Measurements from ENCODE around the gene BCKDHA.
A peak's percentile ranks its signal among the peaks of the same experiment; 100 is the strongest.
"Not testable (repeated sequence)": the region's sequence is repeated elsewhere in the genome, so short reads cannot be mapped to it uniquely, and the experiment has no call there.

BCKDHA gene

GRCh38 chr19:41403181-41403970, 5.8 kb downstream of the BCKDHA start:
- peaks cover 3 to 14% (median 7%) of the 10 kb centered on the region in 4 experiments for H3K36me3 ChIP-seq (ENCODE audit: control insufficient read depth in 4 of 4, insufficient read depth in 4 of 4, low read length in 3 of 4)
- DNase-seq: no peak
- no peaks in the 10 kb centered on the region for H3K9me3 ChIP-seq (ENCODE audit: control extremely low read depth in 1 of 5, control insufficient read depth in 4 of 5, insufficient read depth in 2 of 5, low read depth in 1 of 5, low read length in 4 of 5)
- ChIA-PET POLR2A (no interaction called here), CTCF (interaction anchor here (1.3 to 1.5 kb wide), 4 partner anchors 15 to 160 kb away, joined by 4 read pairs; no protein-coding TSS in a partner anchor)
- 80% methylated on average over 7 of the region's 12 CpGs for WGBS (ENCODE audit: insufficient coverage)
- H3K27ac ChIP-seq (ENCODE audit: insufficient read depth in 1 of 2, low read depth in 1 of 2, low read length in 2 of 2, poor library complexity in 1 of 2, severe bottlenecking in 2 of 2): peak overlapping the region in 1 of 2 experiments; percentile 22
- peaks cover 13 to 31% (median 14%) of the 10 kb centered on the region in 4 experiments for H3K4me1 ChIP-seq (ENCODE audit: control extremely low read depth in 1 of 4, control insufficient read depth in 4 of 4, insufficient read depth in 4 of 4, low read length in 3 of 4)
- H3K27me3 ChIP-seq (replicated peaks in 2 of 5; ENCODE audit: control insufficient read depth in 4 of 5, insufficient read depth in 5 of 5, low read length in 4 of 5): no peaks in the 10 kb centered on the region
- H3K4me3 ChIP-seq (ENCODE audit: control insufficient read depth in 1 of 7, extremely low read depth in 1 of 7, insufficient read depth in 4 of 7, low read depth in 2 of 7, low read length in 6 of 7): no peak overlapping the region

DNA sequence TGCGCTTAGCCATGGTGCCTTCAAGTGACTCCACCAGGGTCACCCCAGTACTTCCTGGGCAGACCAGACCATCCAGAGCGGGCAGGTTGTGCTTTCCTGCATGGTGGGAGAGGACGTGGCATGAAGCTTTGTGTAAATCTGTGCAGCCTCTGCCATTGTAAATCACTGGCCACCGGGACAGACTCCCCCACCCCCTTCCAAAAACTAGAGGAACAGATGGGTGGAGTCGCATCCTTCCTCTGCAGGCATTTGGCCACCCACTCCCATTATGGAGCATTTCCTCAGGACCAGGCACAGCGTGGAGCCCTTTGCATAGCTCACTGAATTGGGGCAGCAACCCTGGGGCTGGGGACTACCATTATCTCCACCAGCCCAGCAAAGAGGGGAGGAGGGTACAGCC, 8.2 kb downstream of the BCKDHA start:
- H3K4me1 ChIP-seq (ENCODE audit: control extremely low read depth in 1 of 4, control insufficient read depth in 4 of 4, insufficient read depth in 4 of 4, low read length in 3 of 4): peaks cover 12 to 43% (median 19%) of the 10 kb centered on the region in 4 experiments
- no peak for DNase-seq
- H3K4me3 ChIP-seq (ENCODE audit: control insufficient read depth in 1 of 7, extremely low read depth in 1 of 7, insufficient read depth in 4 of 7, low read depth in 2 of 7, low read length in 6 of 7): no peak overlapping the region
- POLR2A ChIA-PET: interaction anchor here (0.6 kb wide), 1 partner anchor 833 kb away, joined by 4 read pairs; no protein-coding TSS in a partner anchor
- CTCF ChIA-PET: interaction anchor here (1.3 to 1.5 kb wide), 2 partner anchors 21 to 44 kb away, joined by 3 to 4 read pairs; partner anchors contain the start of gene B3GNT8
- H3K27ac ChIP-seq (ENCODE audit: insufficient read depth in 1 of 2, low read depth in 1 of 2, low read length in 2 of 2, poor library complexity in 1 of 2, severe bottlenecking in 2 of 2): no peak overlapping the region
- 100% methylated on average over 3 of the region's 6 CpGs for WGBS (ENCODE audit: insufficient coverage)
- H3K9me3 ChIP-seq (ENCODE audit: control extremely low read depth in 1 of 5, control insufficient read depth in 4 of 5, insufficient read depth in 2 of 5, low read depth in 1 of 5, low read length in 4 of 5): no peaks in the 10 kb centered on the region
- peaks cover 5 to 18% (median 9%) of the 10 kb centered on the region in 4 experiments for H3K36me3 ChIP-seq (ENCODE audit: control insufficient read depth in 4 of 4, insufficient read depth in 4 of 4, low read length in 3 of 4)
- no peaks in the 10 kb centered on the region for H3K27me3 ChIP-seq (replicated peaks in 2 of 5; ENCODE audit: control insufficient read depth in 4 of 5, insufficient read depth in 5 of 5, low read length in 4 of 5)

DNA sequence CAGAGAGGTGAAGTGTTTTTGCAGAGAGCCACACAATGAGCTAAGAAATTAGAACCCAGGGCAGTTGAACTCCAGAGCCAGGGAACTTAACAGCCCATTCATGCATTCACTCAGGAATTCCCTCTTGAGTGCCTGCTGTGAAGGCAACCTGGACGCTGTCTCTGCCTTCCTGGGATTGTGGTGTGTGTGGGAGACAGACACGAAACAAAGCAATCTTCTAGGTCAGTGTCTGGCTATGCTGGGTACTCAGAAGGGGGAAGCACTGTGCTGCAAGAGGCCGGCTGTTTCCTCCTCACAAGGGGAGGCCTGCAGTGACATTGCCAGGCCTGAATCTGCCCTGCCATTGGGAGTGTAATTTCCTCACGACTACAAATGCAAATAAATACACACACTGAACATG, 9.7 kb downstream of the BCKDHA start:
- POLR2A ChIA-PET: interaction anchor here (0.9 to 1.2 kb wide), 2 partner anchors 25 to 42 kb away, joined by 3 to 6 read pairs; no protein-coding TSS in a partner anchor
- Histone ChIP-seq H3K27me3 (replicated peaks in 2 of 5; ENCODE audit: control insufficient read depth in 4 of 5, insufficient read depth in 5 of 5, low read length in 4 of 5) (no peaks in the 10 kb centered on the region), H3K36me3 (ENCODE audit: control insufficient read depth in 4 of 4, insufficient read depth in 4 of 4, low read length in 3 of 4) (peaks cover 8 to 30% (median 17%) of the 10 kb centered on the region in 4 experiments), H3K9me3 (ENCODE audit: control extremely low read depth in 1 of 5, control insufficient read depth in 4 of 5, insufficient read depth in 2 of 5, low read depth in 1 of 5, low read length in 4 of 5) (no peaks in the 10 kb centered on the region), H3K4me3 (ENCODE audit: control insufficient read depth in 1 of 7, extremely low read depth in 1 of 7, insufficient read depth in 4 of 7, low read depth in 2 of 7, low read length in 6 of 7) (peak overlapping the region in 1 of 7 experiments; percentile 37), H3K4me1 (ENCODE audit: control extremely low read depth in 1 of 4, control insufficient read depth in 4 of 4, insufficient read depth in 4 of 4, low read length in 3 of 4) (peaks cover 12 to 43% (median 19%) of the 10 kb centered on the region in 4 experiments), H3K27ac (ENCODE audit: insufficient read depth in 1 of 2, low read depth in 1 of 2, low read length in 2 of 2, poor library complexity in 1 of 2, severe bottlenecking in 2 of 2) (no peak overlapping the region)
- CTCF ChIA-PET: interaction anchor here (0.7 to 4.2 kb wide), 11 partner anchors 11 to 52 kb away, joined by 3 to 23 read pairs (median 4); partner anchors contain the start of gene B3GNT8
- 57% methylated on average over 1 of the region's 4 CpGs for WGBS (ENCODE audit: insufficient coverage)
- peak; percentile 43 to 89 (median 84) for DNase-seq

DNA sequence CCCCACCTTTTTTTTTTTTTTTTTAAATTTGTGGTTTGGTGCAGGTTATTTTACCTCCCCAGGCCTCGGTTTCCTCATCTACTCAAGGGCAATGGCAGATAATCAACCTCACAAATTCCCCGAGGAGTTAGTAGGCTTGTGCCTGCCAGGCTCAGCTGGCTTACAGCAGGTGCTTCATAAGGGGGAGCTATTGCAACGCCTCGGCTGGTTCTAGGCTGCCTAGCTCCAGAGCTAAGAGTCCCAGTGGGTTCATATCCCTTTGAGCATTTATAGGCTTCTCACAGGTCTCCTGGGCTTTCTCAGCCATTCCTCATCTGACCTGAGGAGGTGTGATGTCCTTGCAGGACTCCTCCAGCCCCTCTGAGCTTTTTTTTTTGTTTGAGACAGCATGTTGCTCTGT, 10.6 kb downstream of the BCKDHA start:
- CTCF ChIA-PET: interaction anchor here (1.0 to 4.2 kb wide), 8 partner anchors 9 to 27 kb away, joined by 3 to 23 read pairs (median 5); partner anchors contain the start of gene B3GNT8
- Histone ChIP-seq H3K9me3 (ENCODE audit: control extremely low read depth in 1 of 5, control insufficient read depth in 4 of 5, insufficient read depth in 2 of 5, low read depth in 1 of 5, low read length in 4 of 5) (no peaks in the 10 kb centered on the region), H3K4me1 (ENCODE audit: control extremely low read depth in 1 of 4, control insufficient read depth in 4 of 4, insufficient read depth in 4 of 4, low read length in 3 of 4) (peaks cover 12 to 43% (median 19%) of the 10 kb centered on the region in 4 experiments), H3K36me3 (ENCODE audit: control insufficient read depth in 4 of 4, insufficient read depth in 4 of 4, low read length in 3 of 4) (peaks cover 3 to 29% (median 16%) of the 10 kb centered on the region in 4 experiments), H3K27me3 (replicated peaks in 2 of 5; ENCODE audit: control insufficient read depth in 4 of 5, insufficient read depth in 5 of 5, low read length in 4 of 5) (no peaks in the 10 kb centered on the region), H3K4me3 (ENCODE audit: control insufficient read depth in 1 of 7, extremely low read depth in 1 of 7, insufficient read depth in 4 of 7, low read depth in 2 of 7, low read length in 6 of 7) (no peak overlapping the region), H3K27ac (ENCODE audit: insufficient read depth in 1 of 2, low read depth in 1 of 2, low read length in 2 of 2, poor library complexity in 1 of 2, severe bottlenecking in 2 of 2) (peak overlapping the region in 1 of 2 experiments; percentile 46)
- WGBS (ENCODE audit: insufficient coverage): 79% methylated on average over 3 of the region's 4 CpGs
- no peak for DNase-seq
- POLR2A ChIA-PET: interaction anchor here (0.6 to 1.2 kb wide), 3 partner anchors 43 to 1060 kb away, joined by 3 to 6 read pairs (median 4); partner anchors contain the start of gene C19orf47

DNA sequence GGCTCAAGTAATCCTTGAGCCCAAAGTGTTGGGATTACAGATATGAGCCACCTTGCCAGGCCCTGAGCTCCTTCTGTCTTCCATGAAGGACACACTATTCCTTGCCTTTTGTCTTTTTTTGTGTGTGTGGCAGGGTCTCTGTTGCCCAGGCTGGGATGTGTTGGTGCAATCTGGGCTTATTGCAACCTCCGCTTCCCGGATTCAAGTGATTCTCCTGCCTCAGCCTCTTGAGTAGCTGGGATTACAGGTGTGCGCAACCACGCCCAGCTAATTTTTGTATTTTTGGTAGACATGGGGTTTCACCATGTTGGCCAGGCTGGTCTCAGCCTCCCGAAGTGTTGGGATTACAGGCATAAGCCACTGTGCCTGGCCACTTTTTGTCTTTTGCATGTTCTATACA, 11.2 kb downstream of the BCKDHA start:
- DNase-seq; H3K9me3 ChIP-seq (ENCODE audit: control extremely low read depth in 1 of 5, control insufficient read depth in 4 of 5, insufficient read depth in 2 of 5, low read depth in 1 of 5, low read length in 4 of 5); H3K4me3 ChIP-seq (ENCODE audit: control insufficient read depth in 1 of 7, extremely low read depth in 1 of 7, insufficient read depth in 4 of 7, low read depth in 2 of 7, low read length in 6 of 7); H3K27me3 ChIP-seq (replicated peaks in 2 of 5; ENCODE audit: control insufficient read depth in 4 of 5, insufficient read depth in 5 of 5, low read length in 4 of 5); POLR2A ChIA-PET: not testable (repeated sequence)
- H3K36me3 ChIP-seq (ENCODE audit: control insufficient read depth in 4 of 4, insufficient read depth in 4 of 4, low read length in 3 of 4): peaks cover 3 to 31% (median 20%) of the 10 kb centered on the region in 4 experiments
- WGBS (ENCODE audit: insufficient coverage): 86% methylated on average over 1 of the region's 5 CpGs
- H3K27ac ChIP-seq (ENCODE audit: insufficient read depth in 1 of 2, low read depth in 1 of 2, low read length in 2 of 2, poor library complexity in 1 of 2, severe bottlenecking in 2 of 2): peak overlapping the region in 1 of 2 experiments; percentile 46
- CTCF ChIA-PET: interaction anchor here (1.0 to 4.2 kb wide), 8 partner anchors 8 to 28 kb away, joined by 3 to 23 read pairs (median 5); partner anchors contain the start of gene B3GNT8
- peaks cover 12 to 43% (median 15%) of the 10 kb centered on the region in 4 experiments for H3K4me1 ChIP-seq (ENCODE audit: control extremely low read depth in 1 of 4, control insufficient read depth in 4 of 4, insufficient read depth in 4 of 4, low read length in 3 of 4)

DNA sequence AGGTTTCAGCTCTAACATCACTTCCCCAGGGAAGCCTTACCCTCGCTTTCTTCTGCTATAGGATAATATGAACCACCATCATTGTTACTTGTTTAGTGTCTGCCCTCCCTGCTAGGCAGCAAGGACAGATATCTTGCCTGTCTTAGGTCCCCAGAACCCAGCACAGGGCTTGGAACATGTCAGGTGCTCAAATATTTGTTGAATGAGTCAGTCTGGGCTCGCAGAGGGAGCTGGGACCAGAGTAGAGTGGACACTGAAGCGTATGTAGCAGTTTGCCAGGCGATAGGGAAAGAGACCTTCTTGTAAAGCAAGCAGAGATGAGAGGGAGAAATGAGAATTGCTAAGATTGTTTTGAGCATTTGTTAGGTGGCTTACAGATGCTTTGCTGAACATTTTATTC, 11.7 kb downstream of the BCKDHA start:
- H3K36me3 ChIP-seq (ENCODE audit: control insufficient read depth in 4 of 4, insufficient read depth in 4 of 4, low read length in 3 of 4): peaks cover 3 to 36% (median 22%) of the 10 kb centered on the region in 4 experiments
- H3K4me3 ChIP-seq (ENCODE audit: control insufficient read depth in 1 of 7, extremely low read depth in 1 of 7, insufficient read depth in 4 of 7, low read depth in 2 of 7, low read length in 6 of 7): no peak overlapping the region
- no peak for DNase-seq
- 83% methylated on average over 4 of the region's 4 CpGs for WGBS (ENCODE audit: insufficient coverage)
- no peaks in the 10 kb centered on the region for H3K27me3 ChIP-seq (replicated peaks in 2 of 5; ENCODE audit: control insufficient read depth in 4 of 5, insufficient read depth in 5 of 5, low read length in 4 of 5)
- peak overlapping the region; percentile 25 to 46 for H3K27ac ChIP-seq (ENCODE audit: insufficient read depth in 1 of 2, low read depth in 1 of 2, low read length in 2 of 2, poor library complexity in 1 of 2, severe bottlenecking in 2 of 2)
- ChIA-PET CTCF (interaction anchor here (0.9 to 4.2 kb wide), 7 partner anchors 8 to 25 kb away, joined by 3 to 23 read pairs (median 3); partner anchors contain the start of gene B3GNT8), POLR2A (no interaction called here)
- H3K4me1 ChIP-seq (ENCODE audit: control extremely low read depth in 1 of 4, control insufficient read depth in 4 of 4, insufficient read depth in 4 of 4, low read length in 3 of 4): peaks cover 12 to 43% (median 15%) of the 10 kb centered on the region in 4 experiments
- H3K9me3 ChIP-seq (ENCODE audit: control extremely low read depth in 1 of 5, control insufficient read depth in 4 of 5, insufficient read depth in 2 of 5, low read depth in 1 of 5, low read length in 4 of 5): no peaks in the 10 kb centered on the region
